Stimulated activated CD8-positive, alpha-beta memory T cell treated with anti-CD3 and anti-CD28 coated beads, Interleukin-4, amount 100 ng/mL, for 4 hours (primary cell): Measurements from ENCODE around the gene HLA-DOB.
"Not testable (repeated sequence)": the region's sequence is repeated elsewhere in the genome, so short reads cannot be mapped to it uniquely, and the experiment has no call there.

Source experiments
- DNase-seq, 2 donors: peaks; one replicate each; pipeline ENCODE4 v3.0.0-alpha.2; 2020; ENCODE audit warnings: low read depth in 2 of 2, low spot score in 1 of 2

Gene HLA-DOB

GRCh38 chr6:32815115-32815514 is 1.7 kb downstream of the HLA-DOB start:
- DNase-seq = no peak

GRCh38 chr6:32814145-32814544 is 2.7 kb downstream of the HLA-DOB start:
- DNase-seq = no peak

- DNase-seq = no peak
These were observed 7.6 kb downstream of the HLA-DOB start for GRCh38 chr6:32809171-32809570.

GRCh38 chr6:32807020-32807580 is 9.7 kb downstream of the HLA-DOB start:
- no peak for DNase-seq

- not testable (repeated sequence) for DNase-seq
These were observed 11.4 kb downstream of the HLA-DOB start for GRCh38 chr6:32805404-32805803.

GRCh38 chr6:32803416-32803815 is 13.4 kb downstream of the HLA-DOB start:
- DNase-seq = no peak

- DNase-seq = no peak
These were observed 17.1 kb downstream of the HLA-DOB start for GRCh38 chr6:32799740-32800139.

- no peak for DNase-seq
These were observed 17.6 kb downstream of the HLA-DOB start for GRCh38 chr6:32799168-32799567.

GRCh38 chr6:32796848-32797776 is 19.7 kb downstream of the HLA-DOB start:
- peak; percentile 47 to 73 for DNase-seq

- DNase-seq = no peak
These were observed 22.3 kb downstream of the HLA-DOB start for GRCh38 chr6:32794510-32794909.

- no peak for DNase-seq
These were observed 23.8 kb downstream of the HLA-DOB start for GRCh38 chr6:32792901-32793435.

- DNase-seq = no peak
These were observed 26.5 kb downstream of the HLA-DOB start for GRCh38 chr6:32790306-32790705.

- DNase-seq = no peak
These were observed 30.8 kb downstream of the HLA-DOB start for GRCh38 chr6:32785781-32786533.

- not testable (repeated sequence) for DNase-seq
These were observed 33.9 kb downstream of the HLA-DOB start for GRCh38 chr6:32782923-32783322.

GRCh38 chr6:32779036-32779435 is 37.8 kb downstream of the HLA-DOB start:
- DNase-seq = no peak

GRCh38 chr6:32775071-32775470 is 41.7 kb downstream of the HLA-DOB start:
- no peak for DNase-seq

- no peak for DNase-seq
These were observed 42.4 kb downstream of the HLA-DOB start for GRCh38 chr6:32774426-32774825.

GRCh38 chr6:32772656-32773055 is 44.1 kb downstream of the HLA-DOB start:
- DNase-seq = no peak

GRCh38 chr6:32764048-32764447 is 52.8 kb downstream of the HLA-DOB start:
- DNase-seq = no peak

- DNase-seq = no peak
These were observed 53.4 kb downstream of the HLA-DOB start, which contains the start of gene HLA-DQB2 for GRCh38 chr6:32763421-32763820. Gene HLA-DQB2 (minus strand): TSS chr6:32763532. CDS start chr6:32763470, 62 bp downstream.
